Stimulated activated naive CD8-positive, alpha-beta T cell treated with anti-CD3 and anti-CD28 coated beads, Interleukin-15, Interleukin-2, amounts not matched to agents 100 ng/mL and 50 ng/mL, for 24 hours (primary cell): ENCODE measurements around the gene SURF1.
"Not testable (repeated sequence)": the region's sequence is repeated elsewhere in the genome, so short reads cannot be mapped to it uniquely, and the experiment has no call there.

Experiments used
- H3K27ac Mint-ChIP-seq: one replicate; pipeline ENCODE4 v1.8.0; 2021; ENCODE audit warnings: mild to moderate bottlenecking, mixed read lengths
- H3K27me3 Mint-ChIP-seq: one replicate; pipeline ENCODE4 v1.8.0; 2021; ENCODE audit warnings: mixed read lengths
- H3K36me3 Mint-ChIP-seq: one replicate; pipeline ENCODE4 v1.8.0; 2021; ENCODE audit warnings: low read depth, mixed read lengths
- H3K4me1 Mint-ChIP-seq: one replicate; pipeline ENCODE4 v1.8.0; 2021; ENCODE audit warnings: low read depth, mixed read lengths
- H3K4me3 Mint-ChIP-seq: one replicate; pipeline ENCODE4 v1.8.0; 2021; ENCODE audit warnings: mild to moderate bottlenecking, mixed read lengths
- H3K9me3 Mint-ChIP-seq: one replicate; pipeline ENCODE4 v1.8.0; 2021; ENCODE audit warnings: mixed read lengths

The SURF1 gene

GRCh38 chr9:133347515-133347984 lies 8.7 kb downstream of the SURF1 start:
- peaks cover 90% of the 10 kb centered on the region for H3K36me3 Mint-ChIP-seq
- peak overlapping the region; percentile 97 for H3K4me3 Mint-ChIP-seq
- no peaks in the 10 kb centered on the region for H3K27me3 Mint-ChIP-seq
- peaks cover 46% of the 10 kb centered on the region for H3K4me1 Mint-ChIP-seq
- no peaks in the 10 kb centered on the region for H3K9me3 Mint-ChIP-seq
- H3K27ac Mint-ChIP-seq: peak overlapping the region; percentile 99

- Mint-ChIP-seq H3K27me3 (no peaks in the 10 kb centered on the region), H3K4me1 (peaks cover 50% of the 10 kb centered on the region), H3K4me3 (peak overlapping the region; percentile 97), H3K27ac (peak overlapping the region; percentile 83), H3K9me3 (no peaks in the 10 kb centered on the region), H3K36me3 (peaks cover 77% of the 10 kb centered on the region)
Measured at GRCh38 chr9:133346021-133346785, 10.1 kb downstream of the SURF1 start.

- Mint-ChIP-seq H3K27ac (no peak overlapping the region), H3K27me3 (no peaks in the 10 kb centered on the region), H3K4me3 (peak overlapping the region; percentile 97), H3K36me3 (peaks cover 77% of the 10 kb centered on the region), H3K9me3 (no peaks in the 10 kb centered on the region), H3K4me1 (peaks cover 54% of the 10 kb centered on the region)
Measured at GRCh38 chr9:133345596-133345995, 10.7 kb downstream of the SURF1 start.

- Mint-ChIP-seq H3K4me1 (peaks cover 54% of the 10 kb centered on the region), H3K9me3 (no peaks in the 10 kb centered on the region), H3K36me3 (peaks cover 77% of the 10 kb centered on the region), H3K27me3 (no peaks in the 10 kb centered on the region), H3K4me3 (no peak overlapping the region), H3K27ac (no peak overlapping the region)
Measured at GRCh38 chr9:133344979-133345378, 11.3 kb downstream of the SURF1 start.

- H3K9me3 Mint-ChIP-seq: no peaks in the 10 kb centered on the region
- no peaks in the 10 kb centered on the region for H3K27me3 Mint-ChIP-seq
- no peak overlapping the region for H3K27ac Mint-ChIP-seq
- peaks cover 77% of the 10 kb centered on the region for H3K36me3 Mint-ChIP-seq
- H3K4me1 Mint-ChIP-seq: peaks cover 54% of the 10 kb centered on the region
- H3K4me3 Mint-ChIP-seq: no peak overlapping the region
Measured at GRCh38 chr9:133344071-133344470, 12.2 kb downstream of the SURF1 start.

GRCh38 chr9:133342570-133342969 lies 13.7 kb downstream of the SURF1 start:
- Mint-ChIP-seq H3K36me3 (peaks cover 70% of the 10 kb centered on the region), H3K27ac (no peak overlapping the region)

GRCh38 chr9:133342069-133342406 lies 14.2 kb downstream of the SURF1 start:
- Mint-ChIP-seq H3K4me3 (no peak overlapping the region), H3K36me3 (peaks cover 69% of the 10 kb centered on the region), H3K27me3 (no peaks in the 10 kb centered on the region), H3K27ac (no peak overlapping the region), H3K4me1 (peaks cover 55% of the 10 kb centered on the region), H3K9me3 (no peaks in the 10 kb centered on the region)

More at GRCh38 chr9:133342570-133342969, 13.7 kb downstream of the SURF1 start:
- peaks cover 54% of the 10 kb centered on the region for H3K4me1 Mint-ChIP-seq
- H3K27me3 Mint-ChIP-seq: no peaks in the 10 kb centered on the region
- H3K9me3 Mint-ChIP-seq: no peaks in the 10 kb centered on the region
- H3K4me3 Mint-ChIP-seq: no peak overlapping the region

GRCh38 chr9:133341369-133342068 lies 14.8 kb downstream of the SURF1 start:
- no peaks in the 10 kb centered on the region for H3K27me3 Mint-ChIP-seq
- H3K4me1 Mint-ChIP-seq: peaks cover 55% of the 10 kb centered on the region
- H3K9me3 Mint-ChIP-seq: no peaks in the 10 kb centered on the region
- peaks cover 65% of the 10 kb centered on the region for H3K36me3 Mint-ChIP-seq
- H3K27ac Mint-ChIP-seq: no peak overlapping the region
- H3K4me3 Mint-ChIP-seq: no peak overlapping the region

- H3K36me3 Mint-ChIP-seq: peaks cover 65% of the 10 kb centered on the region
- H3K9me3 Mint-ChIP-seq: no peaks in the 10 kb centered on the region
- peak overlapping the region; percentile 34 for H3K27ac Mint-ChIP-seq
- H3K4me1 Mint-ChIP-seq: peaks cover 56% of the 10 kb centered on the region
- no peak overlapping the region for H3K4me3 Mint-ChIP-seq
- no peaks in the 10 kb centered on the region for H3K27me3 Mint-ChIP-seq
Measured at GRCh38 chr9:133340916-133341315, 15.4 kb downstream of the SURF1 start.

GRCh38 chr9:133340256-133340655 lies 16.0 kb downstream of the SURF1 start:
- Mint-ChIP-seq H3K4me1 (peaks cover 60% of the 10 kb centered on the region), H3K9me3 (no peaks in the 10 kb centered on the region), H3K27me3 (no peaks in the 10 kb centered on the region), H3K4me3 (no peak overlapping the region), H3K27ac (peak overlapping the region; percentile 34), H3K36me3 (peaks cover 63% of the 10 kb centered on the region)

- H3K4me3 Mint-ChIP-seq: peak overlapping the region; percentile 23
- H3K4me1 Mint-ChIP-seq: peaks cover 65% of the 10 kb centered on the region
- H3K27ac Mint-ChIP-seq: no peak overlapping the region
- no peaks in the 10 kb centered on the region for H3K27me3 Mint-ChIP-seq
- no peaks in the 10 kb centered on the region for H3K9me3 Mint-ChIP-seq
- H3K36me3 Mint-ChIP-seq: peaks cover 63% of the 10 kb centered on the region
Measured at GRCh38 chr9:133339641-133340040, 16.6 kb downstream of the SURF1 start.

GRCh38 chr9:133335924-133336811 lies 20.1 kb downstream of the SURF1 start, which contains the start of gene SURF6:
SURF6 (minus strand) TSS chr9:133336188; CDS start chr9:133336132, 56 bp downstream.
- Mint-ChIP-seq H3K9me3 (no peaks in the 10 kb centered on the region), H3K27ac (peak within 1 kb of the TSS; percentile 94), H3K4me1 (peaks cover 67% of the 10 kb centered on the region), H3K4me3 (peak within 1 kb of the TSS; percentile 96), H3K36me3 (peaks cover 74% of the 10 kb centered on the region), H3K27me3 (no peaks in the 10 kb centered on the region)

GRCh38 chr9:133334888-133335287 lies 21.4 kb downstream of the SURF1 start:
- H3K27me3 Mint-ChIP-seq, H3K9me3 Mint-ChIP-seq: not testable (repeated sequence)
- peak overlapping the region; percentile 96 for H3K4me3 Mint-ChIP-seq
- H3K4me1 Mint-ChIP-seq: peaks cover 57% of the 10 kb centered on the region
- H3K36me3 Mint-ChIP-seq: peaks cover 74% of the 10 kb centered on the region
- H3K27ac Mint-ChIP-seq: peak overlapping the region; percentile 94

GRCh38 chr9:133334161-133334560 lies 22.1 kb downstream of the SURF1 start:
- no peaks in the 10 kb centered on the region for H3K27me3 Mint-ChIP-seq
- peaks cover 70% of the 10 kb centered on the region for H3K36me3 Mint-ChIP-seq
- peak overlapping the region; percentile 96 for H3K4me3 Mint-ChIP-seq
- peak overlapping the region; percentile 94 for H3K27ac Mint-ChIP-seq
- no peaks in the 10 kb centered on the region for H3K9me3 Mint-ChIP-seq
- peaks cover 50% of the 10 kb centered on the region for H3K4me1 Mint-ChIP-seq
